Memory B cell (primary cell): ENCODE data around the gene CCNC.

Source experiments
- ATAC-seq: fragments of 150-1000 bp; cut with Tn5 transposase; 2 replicates; pipeline ENCODE4 v1.10.0; 2021; ENCODE audit warnings: low read depth, mild to moderate bottlenecking, moderate library complexity
- DNase-seq, 2 donors: peaks; one replicate each; pipeline ENCODE4 v3.0.0; 2022; ENCODE audit warnings: low spot score in 2 of 2
- H3K27ac Mint-ChIP-seq: one replicate; pipeline ENCODE4 v1.8.0; 2022; ENCODE audit warnings: mild to moderate bottlenecking, moderate library complexity, mixed read lengths
- H3K27me3 Mint-ChIP-seq: one replicate; pipeline ENCODE4 v1.8.0; 2022; ENCODE audit warnings: mixed read lengths
- H3K36me3 Mint-ChIP-seq: one replicate; pipeline ENCODE4 v1.8.0; 2022; ENCODE audit warnings: mild to moderate bottlenecking, mixed read lengths
- H3K4me1 Mint-ChIP-seq: one replicate; pipeline ENCODE4 v1.8.0; 2022; ENCODE audit warnings: mixed read lengths
- H3K4me3 Mint-ChIP-seq: one replicate; pipeline ENCODE4 v1.8.0; 2022; ENCODE audit warnings: mild to moderate bottlenecking, moderate library complexity, mixed read lengths
- H3K9me3 Mint-ChIP-seq: one replicate; pipeline ENCODE4 v1.8.0; 2022; ENCODE audit warnings: mixed read lengths

CCNC gene

DNA sequence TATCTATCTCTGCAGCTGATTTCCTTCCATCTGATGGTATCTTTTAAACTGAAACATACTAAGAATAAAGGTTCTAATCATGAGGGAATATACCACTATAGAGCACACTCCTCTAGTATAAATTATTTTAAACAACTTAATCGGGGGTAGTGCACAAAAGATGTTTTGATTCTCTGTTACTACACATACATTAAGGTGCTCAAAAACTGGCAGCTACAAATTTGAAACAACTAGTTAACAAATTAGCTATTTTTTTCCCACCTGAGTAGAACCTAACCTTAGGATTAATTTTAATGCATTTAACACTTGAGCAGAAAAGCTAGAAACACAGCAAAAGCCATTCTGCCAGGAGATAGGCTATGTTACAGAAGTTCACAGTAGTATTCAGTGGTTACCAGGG is 23.0 kb downstream of the CCNC start:
- ATAC-seq, result no peak
- no peak for DNase-seq
- Mint-ChIP-seq H3K9me3 (no peaks in the 10 kb centered on the region), H3K27me3 (no peaks in the 10 kb centered on the region), H3K27ac (peak overlapping the region; percentile 24), H3K4me1 (no peaks in the 10 kb centered on the region), H3K36me3 (peaks cover 21% of the 10 kb centered on the region), H3K4me3 (no peak overlapping the region)

DNA sequence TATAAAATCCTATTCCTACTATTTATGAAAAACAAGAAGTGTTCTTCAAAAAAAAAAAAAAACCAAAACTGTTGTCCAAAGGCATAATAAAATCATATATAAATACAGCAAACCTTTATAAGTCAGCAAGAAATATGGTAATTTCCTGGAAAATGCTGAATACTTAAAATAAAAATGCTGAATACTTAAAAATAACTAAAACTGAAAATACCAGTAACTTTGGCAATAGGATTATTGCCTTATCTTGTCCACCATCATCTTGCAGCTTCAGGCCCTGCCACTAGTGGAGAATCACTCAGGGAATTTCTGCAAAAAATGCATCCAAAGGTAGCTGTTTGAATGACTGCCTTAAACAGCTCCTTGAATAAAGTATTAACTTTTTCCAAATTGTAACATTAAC is 24.5 kb downstream of the CCNC start:
- Mint-ChIP-seq H3K9me3 (no peaks in the 10 kb centered on the region), H3K4me3 (no peak overlapping the region), H3K27me3 (no peaks in the 10 kb centered on the region), H3K27ac (no peak overlapping the region), H3K36me3 (peaks cover 20% of the 10 kb centered on the region), H3K4me1 (no peaks in the 10 kb centered on the region)
- no peak for ATAC-seq
- no peak for DNase-seq

DNA sequence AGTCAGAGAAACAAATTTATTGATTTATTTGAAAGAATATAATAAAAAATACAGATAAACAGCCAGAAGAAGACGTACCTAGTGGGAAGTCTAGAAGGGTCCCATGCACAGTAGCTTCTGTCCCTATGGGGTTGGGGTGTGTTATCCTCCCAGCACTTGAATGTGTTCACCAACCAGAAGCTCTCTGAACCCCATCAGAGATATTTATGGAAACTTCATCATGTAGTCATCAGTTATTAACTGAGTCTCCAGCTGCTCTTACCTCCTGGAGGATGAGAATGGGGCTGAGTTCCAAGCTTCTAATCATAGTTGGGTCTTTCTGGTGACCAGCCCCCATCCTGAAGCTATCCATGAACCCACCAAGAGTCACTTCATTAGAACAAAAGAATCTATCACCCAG is 37.8 kb downstream of the CCNC start:
- H3K4me3 Mint-ChIP-seq, result no peak overlapping the region
- H3K4me1 Mint-ChIP-seq, result no peaks in the 10 kb centered on the region
- H3K9me3 Mint-ChIP-seq, result no peaks in the 10 kb centered on the region
- no peak overlapping the region for H3K27ac Mint-ChIP-seq
- peaks cover 4% of the 10 kb centered on the region for H3K36me3 Mint-ChIP-seq
- no peak for DNase-seq
- ATAC-seq, result no peak
- H3K27me3 Mint-ChIP-seq, result no peaks in the 10 kb centered on the region

DNA sequence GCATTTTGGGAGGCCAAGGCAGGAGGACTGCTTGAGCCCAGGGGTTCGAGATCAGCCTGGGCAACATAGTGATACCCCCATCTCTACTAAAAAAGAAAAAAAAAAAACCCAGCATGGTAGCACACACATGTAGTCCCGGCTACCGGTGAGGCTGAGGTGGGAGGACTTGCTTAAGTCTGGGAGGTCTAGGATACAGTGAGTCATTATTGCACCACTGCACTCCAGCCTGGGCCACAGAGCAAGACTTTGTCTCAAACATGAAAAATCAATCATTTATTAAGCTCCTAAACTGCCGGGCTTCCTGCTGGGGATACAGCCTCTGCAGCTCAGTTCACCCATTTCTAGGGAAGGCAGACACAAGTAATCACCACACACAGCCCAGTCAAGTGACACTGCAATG is 45.9 kb downstream of the CCNC start:
- H3K4me1 Mint-ChIP-seq, result peaks cover 20% of the 10 kb centered on the region
- DNase-seq, result no peak
- H3K9me3 Mint-ChIP-seq, result no peaks in the 10 kb centered on the region
- H3K4me3 Mint-ChIP-seq, result no peak overlapping the region
- no peak overlapping the region for H3K27ac Mint-ChIP-seq
- H3K36me3 Mint-ChIP-seq, result no peaks in the 10 kb centered on the region
- H3K27me3 Mint-ChIP-seq, result no peaks in the 10 kb centered on the region
- ATAC-seq, result no peak

DNA sequence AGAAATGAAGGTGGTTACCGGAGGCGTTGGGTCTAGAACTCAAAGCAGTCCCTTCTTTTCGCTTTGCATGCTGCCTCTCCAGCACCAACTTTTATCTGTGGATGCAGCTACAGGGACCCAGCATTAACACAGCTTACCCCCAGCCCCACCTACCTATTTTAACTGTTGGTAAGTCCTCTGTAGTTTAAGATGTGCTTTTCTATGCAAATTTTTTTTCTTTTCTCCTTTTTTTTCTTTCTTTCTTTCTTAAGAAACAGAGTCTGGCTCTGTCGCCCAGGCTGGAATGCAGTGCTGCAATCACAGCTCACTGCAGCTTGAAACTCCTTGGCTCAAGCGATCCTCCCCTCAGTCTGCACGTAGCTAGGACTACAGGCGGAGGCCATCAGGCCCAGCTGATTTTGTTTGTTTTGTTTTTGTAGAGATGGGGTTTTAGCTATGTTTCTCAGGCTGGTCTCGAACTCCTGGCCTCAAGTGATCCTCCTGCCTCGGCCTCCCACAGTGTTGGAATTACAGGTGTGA is 46.8 kb downstream of the CCNC start:
- peaks cover 20% of the 10 kb centered on the region for H3K4me1 Mint-ChIP-seq
- H3K9me3 Mint-ChIP-seq, result no peaks in the 10 kb centered on the region
- peak overlapping the region; percentile 96 for H3K27ac Mint-ChIP-seq
- ATAC-seq (no peak), DNase-seq (no peak)
- H3K27me3 Mint-ChIP-seq, result no peaks in the 10 kb centered on the region
- no peaks in the 10 kb centered on the region for H3K36me3 Mint-ChIP-seq
- peak overlapping the region; percentile 99 for H3K4me3 Mint-ChIP-seq

DNA sequence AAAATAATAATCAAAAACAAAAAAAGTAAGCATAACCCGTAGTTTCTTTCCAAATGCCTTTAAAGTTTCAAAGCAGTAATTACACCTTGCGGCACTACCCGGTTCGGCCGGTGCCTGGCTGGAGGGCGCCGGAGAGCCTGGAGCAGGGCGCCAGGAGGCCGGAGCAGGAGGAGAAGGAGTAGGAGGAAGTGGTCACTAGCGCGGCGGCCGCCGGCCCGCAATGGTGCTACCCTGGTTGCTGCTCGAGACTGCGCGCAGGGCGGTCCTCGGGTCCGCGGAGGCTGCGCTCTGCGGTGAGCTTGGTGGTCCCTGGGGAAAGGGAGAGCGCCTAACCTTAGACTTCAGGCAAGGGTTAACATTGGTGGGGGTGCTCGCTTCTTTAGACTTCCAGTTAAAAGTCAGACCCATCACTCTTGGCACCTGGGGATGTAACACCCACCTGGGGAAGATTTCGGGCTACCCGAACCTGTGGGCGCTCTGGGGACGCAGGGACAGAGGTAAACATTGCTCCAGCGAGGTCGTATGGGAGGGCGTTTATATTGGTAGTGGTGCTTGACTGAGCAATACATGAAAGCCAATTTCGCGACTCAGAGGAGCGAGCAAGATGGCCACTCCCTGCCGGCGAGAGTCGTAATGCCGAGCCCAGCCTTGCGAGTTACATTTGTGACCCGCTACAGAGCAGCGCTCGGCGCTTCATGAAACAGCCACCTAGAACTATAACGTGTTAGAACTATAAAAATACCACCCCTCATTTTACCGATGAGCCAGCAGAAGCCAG is 47.4 kb downstream of the CCNC start:
- Mint-ChIP-seq H3K4me3 (peak overlapping the region; percentile 99), H3K4me1 (peaks cover 21% of the 10 kb centered on the region), H3K9me3 (no peaks in the 10 kb centered on the region), H3K27ac (peak overlapping the region; percentile 96), H3K36me3 (no peaks in the 10 kb centered on the region), H3K27me3 (no peaks in the 10 kb centered on the region)
- peak; percentile 56 to 67 for DNase-seq
- ATAC-seq, result peak; percentile 88

DNA sequence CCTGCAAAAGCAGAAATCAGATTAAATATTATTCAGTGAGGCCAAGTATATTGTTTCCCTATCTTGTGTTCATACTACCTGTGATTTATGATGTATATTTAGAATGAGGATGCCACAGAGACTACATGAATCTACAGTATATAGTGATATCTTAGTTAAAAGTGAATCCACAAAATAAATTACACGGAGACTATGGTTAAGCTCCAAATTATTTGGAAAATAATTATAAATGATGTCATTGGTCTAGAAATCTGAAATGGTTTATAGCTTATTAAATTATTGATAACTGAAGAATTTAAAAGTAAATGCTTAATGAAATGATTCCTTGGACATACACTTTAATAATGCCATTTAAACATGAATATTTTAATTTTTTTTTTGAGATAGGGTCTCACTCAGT is 49.0 kb downstream of the CCNC start:
- no peak overlapping the region for H3K4me3 Mint-ChIP-seq
- DNase-seq (no peak), ATAC-seq (no peak)
- H3K4me1 Mint-ChIP-seq, result peaks cover 24% of the 10 kb centered on the region
- H3K9me3 Mint-ChIP-seq, result no peaks in the 10 kb centered on the region
- no peaks in the 10 kb centered on the region for H3K36me3 Mint-ChIP-seq
- H3K27me3 Mint-ChIP-seq, result no peaks in the 10 kb centered on the region
- no peak overlapping the region for H3K27ac Mint-ChIP-seq

DNA sequence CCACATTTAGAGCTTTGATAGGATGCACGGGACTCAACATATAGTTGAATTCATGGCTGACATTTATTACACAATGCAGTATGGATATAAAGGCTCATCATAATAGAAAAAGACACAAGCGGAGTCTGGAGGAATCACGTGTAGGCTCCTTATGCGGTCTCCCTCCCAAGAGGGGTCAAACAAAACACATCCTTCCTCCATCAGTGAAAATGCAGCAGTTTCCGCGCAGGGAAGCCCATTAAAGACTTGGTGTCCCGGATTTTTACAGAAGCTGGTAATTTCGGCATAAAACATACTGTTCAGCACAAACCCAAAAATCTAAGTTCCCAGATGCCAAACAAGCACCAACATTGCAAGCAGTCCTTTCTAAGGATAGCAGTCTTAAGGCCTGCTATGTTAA is 54.4 kb downstream of the CCNC start:
- Mint-ChIP-seq H3K36me3 (no peaks in the 10 kb centered on the region), H3K4me1 (peaks cover 25% of the 10 kb centered on the region), H3K27me3 (no peaks in the 10 kb centered on the region), H3K4me3 (peak overlapping the region; percentile 98), H3K27ac (peak overlapping the region; percentile 98), H3K9me3 (no peaks in the 10 kb centered on the region)
- no peak for DNase-seq
- no peak for ATAC-seq

DNA sequence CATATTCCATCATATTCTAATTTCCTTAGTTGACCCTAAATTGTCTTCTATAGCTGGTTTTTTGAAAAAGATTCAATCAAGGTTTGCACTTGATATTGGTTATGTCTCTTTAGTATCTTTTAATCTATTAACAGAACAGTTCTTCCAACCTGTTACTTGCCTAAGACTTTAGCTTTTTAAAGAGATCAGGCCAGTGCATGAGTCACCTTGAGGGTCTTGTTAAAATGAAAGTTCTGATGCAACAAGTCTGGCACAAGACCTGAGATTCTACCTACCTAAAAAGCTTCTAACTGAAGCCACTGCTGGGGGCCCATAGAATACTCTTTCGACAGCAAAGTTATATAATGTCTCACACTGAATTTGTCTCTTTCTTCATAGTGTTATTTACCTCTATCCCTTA is 56.4 kb downstream of the CCNC start:
- Mint-ChIP-seq H3K9me3 (no peaks in the 10 kb centered on the region), H3K4me3 (no peak overlapping the region), H3K27ac (peak overlapping the region; percentile 56), H3K4me1 (peaks cover 25% of the 10 kb centered on the region), H3K36me3 (peaks cover 3% of the 10 kb centered on the region), H3K27me3 (no peaks in the 10 kb centered on the region)
- ATAC-seq (no peak), DNase-seq (no peak)

DNA sequence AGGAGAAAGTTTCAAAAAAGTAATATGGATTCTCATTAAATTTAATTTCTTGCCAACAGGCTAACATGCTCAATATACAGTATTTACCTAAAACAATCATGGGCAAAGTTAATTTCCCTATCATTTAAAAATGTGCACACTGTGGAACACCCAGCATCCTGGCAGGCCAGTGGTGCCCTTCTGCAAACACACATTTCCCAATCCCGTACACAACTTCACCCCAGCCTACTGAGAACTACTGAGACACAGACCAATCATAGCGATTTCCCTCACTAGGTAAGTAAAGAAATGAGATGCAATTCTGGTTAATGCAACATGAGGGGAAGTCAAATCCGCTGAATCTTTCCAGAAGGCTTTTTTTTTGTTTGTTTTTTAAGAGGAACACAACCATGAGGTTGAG is 60.8 kb downstream of the CCNC start:
- peaks cover 3% of the 10 kb centered on the region for H3K4me1 Mint-ChIP-seq
- DNase-seq (no peak), ATAC-seq (no peak)
- no peaks in the 10 kb centered on the region for H3K27me3 Mint-ChIP-seq
- no peak overlapping the region for H3K27ac Mint-ChIP-seq
- H3K36me3 Mint-ChIP-seq, result peaks cover 18% of the 10 kb centered on the region
- no peak overlapping the region for H3K4me3 Mint-ChIP-seq
- H3K9me3 Mint-ChIP-seq, result no peaks in the 10 kb centered on the region

DNA sequence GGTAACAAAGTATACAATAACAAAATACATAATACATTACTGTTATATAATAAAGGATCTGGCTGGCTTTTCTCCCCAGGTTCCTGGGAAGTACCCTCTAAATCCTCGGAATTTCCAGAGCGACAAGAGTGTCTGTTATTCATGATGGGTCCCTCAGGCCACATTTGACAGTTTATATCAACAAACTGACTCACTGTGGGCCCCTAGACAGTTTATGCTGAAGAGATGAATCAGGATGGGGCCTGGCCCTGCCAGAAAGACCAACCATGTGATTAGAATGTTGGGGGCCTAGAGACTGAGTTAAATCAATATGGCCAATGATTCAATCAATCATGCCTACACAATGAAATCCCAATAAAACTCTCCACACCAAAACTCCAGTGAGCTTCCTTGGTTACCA is 66.7 kb downstream of the CCNC start:
- DNase-seq (no peak), ATAC-seq (no peak)
- no peaks in the 10 kb centered on the region for H3K9me3 Mint-ChIP-seq

DNA sequence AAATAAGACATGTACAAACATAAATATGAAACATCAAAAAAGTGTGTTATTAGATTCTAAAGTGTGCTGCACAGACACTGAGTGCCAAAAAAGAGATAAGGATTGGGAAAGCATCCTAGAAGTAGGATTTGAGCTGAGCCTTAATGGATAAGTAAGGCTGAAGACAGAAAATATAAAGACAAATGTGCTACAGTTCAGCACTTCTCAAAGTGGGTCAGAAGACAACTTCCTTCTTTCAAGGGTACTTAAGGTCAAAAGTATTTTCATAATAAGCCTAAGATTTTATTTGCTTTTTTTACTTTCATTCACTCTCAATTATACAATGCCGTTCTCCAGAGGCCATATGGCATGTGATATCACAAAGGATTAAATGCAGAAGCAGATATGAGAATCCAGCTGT is 70.0 kb downstream of the CCNC start:
- H3K9me3 Mint-ChIP-seq, result no peaks in the 10 kb centered on the region
- DNase-seq, result no peak
- peaks cover 8% of the 10 kb centered on the region for H3K4me1 Mint-ChIP-seq
- ATAC-seq, result no peak
- H3K27ac Mint-ChIP-seq, result no peak overlapping the region
- no peak overlapping the region for H3K4me3 Mint-ChIP-seq
- H3K27me3 Mint-ChIP-seq, result no peaks in the 10 kb centered on the region
- peaks cover 18% of the 10 kb centered on the region for H3K36me3 Mint-ChIP-seq

More for the DNA sequence above, 66.7 kb downstream of the CCNC start:
- Mint-ChIP-seq H3K36me3 (peaks cover 24% of the 10 kb centered on the region), H3K4me1 (peaks cover 8% of the 10 kb centered on the region), H3K4me3 (no peak overlapping the region), H3K27me3 (no peaks in the 10 kb centered on the region), H3K27ac (no peak overlapping the region)

DNA sequence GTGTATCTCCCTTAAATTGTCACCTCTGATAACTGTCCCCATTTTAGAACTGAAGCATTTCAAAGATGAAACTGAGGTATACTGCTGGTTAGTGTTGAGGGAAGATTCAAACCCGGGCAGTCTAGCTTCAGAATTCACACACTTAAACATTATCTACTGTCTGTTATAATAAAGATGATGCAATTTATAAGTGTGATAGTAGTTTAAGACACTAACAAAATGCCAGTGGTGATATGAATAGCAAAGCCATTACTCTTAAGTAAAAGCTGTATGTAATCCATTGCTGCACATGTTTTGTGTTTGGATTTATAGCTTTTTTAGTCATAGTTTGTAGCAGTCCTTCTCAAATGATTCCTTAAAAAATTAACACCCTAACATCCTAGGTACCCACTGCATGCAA is 73.0 kb downstream of the CCNC start:
- DNase-seq (no peak), ATAC-seq (no peak)

More for the DNA sequence above, 73.0 kb downstream of the CCNC start:
- no peak overlapping the region for H3K4me3 Mint-ChIP-seq
- H3K4me1 Mint-ChIP-seq, result peaks cover 14% of the 10 kb centered on the region
- peaks cover 4% of the 10 kb centered on the region for H3K36me3 Mint-ChIP-seq
- no peaks in the 10 kb centered on the region for H3K9me3 Mint-ChIP-seq
- no peaks in the 10 kb centered on the region for H3K27me3 Mint-ChIP-seq
- no peak overlapping the region for H3K27ac Mint-ChIP-seq
